Neural cell (in vitro differentiated cells): ENCODE measurements around the gene XRCC3.

Experiments used
- EP300 ChIP-seq: fragments of 450-650 bp; conservative IDR thresholded peaks from 2 replicates; pipeline ENCODE4 v1.6.1; 2014; ENCODE audit warnings: antibody characterized with exemption, mild to moderate bottlenecking, moderate library complexity; ENCODE audit not compliant: poor library complexity, severe bottlenecking
- EZH2 ChIP-seq: fragments of 200-600, 300-800 bp; shearing (Covaris generic), sonication (generic); IDR thresholded peaks from 2 replicates; pipeline ENCODE4 v1.6.1; 2014; ENCODE audit warnings: antibody characterized with exemption, low read length, borderline replicate concordance, mild to moderate bottlenecking; ENCODE audit not compliant: insufficient read depth, poor library complexity, severe bottlenecking
- POLR2AphosphoS5 ChIP-seq: IDR thresholded peaks from 2 replicates; pipeline ENCODE4 v1.6.1; 2012
- TAF1 ChIP-seq: IDR thresholded peaks from 2 replicates; pipeline ENCODE4 v1.6.1; 2012; ENCODE audit warnings: low read depth
- TF ChIP-seq, protein P1 (sequence below): fragments of 450-650 bp; IDR thresholded peaks from 2 replicates; pipeline ENCODE4 v1.5.1; 2014; ENCODE audit warnings: antibody characterized with exemption, mild to moderate bottlenecking, moderate library complexity; ENCODE audit not compliant: poor library complexity, severe bottlenecking

DNA sequence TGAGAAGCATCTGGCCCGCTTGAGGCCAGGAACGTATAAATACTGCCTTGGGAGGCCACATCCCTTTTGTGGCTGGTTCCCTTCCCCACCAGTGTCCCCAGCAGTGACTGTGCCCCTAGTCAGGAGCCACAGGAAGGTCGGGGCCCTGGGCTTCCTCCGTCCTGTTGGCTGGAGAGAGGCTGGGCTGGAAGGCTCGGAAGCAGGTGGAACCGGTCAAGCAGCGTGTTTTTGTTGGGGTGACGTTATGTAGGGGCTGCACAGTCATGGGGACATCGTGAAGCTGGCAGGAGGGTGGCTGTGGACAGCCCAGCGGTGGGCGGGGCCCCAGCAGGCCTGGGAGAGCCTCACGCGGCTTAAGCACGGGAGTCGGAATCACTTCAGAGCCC, 10.1 kb downstream of the XRCC3 start:
- no peak for TF ChIP-seq EP300
- no peak for TF ChIP-seq EZH2
- TF ChIP-seq, protein P1, sequence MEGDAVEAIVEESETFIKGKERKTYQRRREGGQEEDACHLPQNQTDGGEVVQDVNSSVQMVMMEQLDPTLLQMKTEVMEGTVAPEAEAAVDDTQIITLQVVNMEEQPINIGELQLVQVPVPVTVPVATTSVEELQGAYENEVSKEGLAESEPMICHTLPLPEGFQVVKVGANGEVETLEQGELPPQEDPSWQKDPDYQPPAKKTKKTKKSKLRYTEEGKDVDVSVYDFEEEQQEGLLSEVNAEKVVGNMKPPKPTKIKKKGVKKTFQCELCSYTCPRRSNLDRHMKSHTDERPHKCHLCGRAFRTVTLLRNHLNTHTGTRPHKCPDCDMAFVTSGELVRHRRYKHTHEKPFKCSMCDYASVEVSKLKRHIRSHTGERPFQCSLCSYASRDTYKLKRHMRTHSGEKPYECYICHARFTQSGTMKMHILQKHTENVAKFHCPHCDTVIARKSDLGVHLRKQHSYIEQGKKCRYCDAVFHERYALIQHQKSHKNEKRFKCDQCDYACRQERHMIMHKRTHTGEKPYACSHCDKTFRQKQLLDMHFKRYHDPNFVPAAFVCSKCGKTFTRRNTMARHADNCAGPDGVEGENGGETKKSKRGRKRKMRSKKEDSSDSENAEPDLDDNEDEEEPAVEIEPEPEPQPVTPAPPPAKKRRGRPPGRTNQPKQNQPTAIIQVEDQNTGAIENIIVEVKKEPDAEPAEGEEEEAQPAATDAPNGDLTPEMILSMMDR: no peak
- no peak for TF ChIP-seq POLR2AphosphoS5
- no peak for TF ChIP-seq TAF1
